CD14-positive monocyte (primary cell): ENCODE measurements around the gene ZBTB7C. TPM values are rescaled to one million over a fixed set of nuclear protein-coding genes. Genes with fewer than 3 reads are reported as not detected.

Source experiments
- DNase-seq, 3 donors: peaks; one replicate each; pipeline ENCODE4 v3.0.0-alpha.2; 2011 to 2022
- H2AFZ ChIP-seq: 2 replicates; pipeline ENCODE4 v1.6.0; 2012; ENCODE audit warnings: mild to moderate bottlenecking, low read depth, low read length, inconsistent platforms; ENCODE audit not compliant: insufficient read depth, poor library complexity, severe bottlenecking
- H3K27ac ChIP-seq, 2 donors: 1 replicate in 1 of 2; 2 replicates in 1 of 2; pipeline ENCODE4 v1.5.1; 2012 to 2013; ENCODE audit warnings: low read length in 2 of 2, control low read depth in 1 of 2, inconsistent platforms in 1 of 2, low read depth in 1 of 2, mild to moderate bottlenecking in 1 of 2
- H3K27me3 ChIP-seq, 2 donors: one replicate each; pipeline versions ENCODE4 v1.6.0 to v1.6.1; 2011 to 2013; ENCODE audit warnings: low read length in 2 of 2; ENCODE audit not compliant: control insufficient read depth in 2 of 2, insufficient read depth in 2 of 2
- H3K36me3 ChIP-seq, 2 donors: replicated peaks in 1 of 2; 1 replicate in 1 of 2; 2 replicates in 1 of 2; pipeline versions ENCODE4 v1.5.1 to v1.6.1; 2012 to 2013; ENCODE audit warnings: low read length in 2 of 2, control low read depth in 1 of 2, inconsistent platforms in 1 of 2, mild to moderate bottlenecking in 1 of 2; ENCODE audit not compliant: insufficient read depth in 2 of 2, control insufficient read depth in 1 of 2
- H3K4me1 ChIP-seq, 2 donors: 1 replicate in 1 of 2; 2 replicates in 1 of 2; pipeline versions ENCODE4 v1.5.1 to v1.6.1; 2012 to 2013; ENCODE audit warnings: low read length in 2 of 2, control low read depth in 1 of 2, inconsistent platforms in 1 of 2, mild to moderate bottlenecking in 1 of 2, moderate library complexity in 1 of 2; ENCODE audit not compliant: insufficient read depth in 2 of 2, control insufficient read depth in 1 of 2
- H3K4me2 ChIP-seq: replicated peaks from 2 replicates; pipeline ENCODE3; 2012; ENCODE audit warnings: low read length, moderate library complexity, mild to moderate bottlenecking; ENCODE audit not compliant: poor library complexity, severe bottlenecking; ENCODE audit errors: extremely low read depth
- H3K4me3 ChIP-seq, 3 experiments: fragments of 200-600 bp in 1 of 3; sonication (generic) in 1 of 3; replicated peaks in 1 of 3; 1 replicate in 2 of 3; 2 replicates in 1 of 3; pipeline ENCODE4 v1.5.1; 2011 to 2013; ENCODE audit warnings: low read length in 3 of 3, mild to moderate bottlenecking in 3 of 3, control low read depth in 2 of 3, low read depth in 2 of 3, inconsistent platforms in 1 of 3, moderate library complexity in 1 of 3
- H3K79me2 ChIP-seq: 2 replicates; pipeline ENCODE4 v1.6.0; 2012; ENCODE audit warnings: mild to moderate bottlenecking, control low read depth, inconsistent platforms, low read length, moderate library complexity; ENCODE audit not compliant: insufficient read depth
- H3K9ac ChIP-seq: 2 replicates; pipeline ENCODE4 v1.6.0; 2017; ENCODE audit warnings: low read length, mild to moderate bottlenecking; ENCODE audit not compliant: insufficient read depth, poor library complexity, severe bottlenecking
- H3K9me3 ChIP-seq, 2 donors: replicated peaks in 1 of 2; 1 replicate in 1 of 2; 2 replicates in 1 of 2; pipeline versions ENCODE4 v1.5.1 to v1.6.1; 2012 to 2013; ENCODE audit warnings: low read length in 2 of 2, control low read depth in 1 of 2; ENCODE audit not compliant: control insufficient read depth in 1 of 2, insufficient read depth in 1 of 2
- H4K20me1 ChIP-seq: 2 replicates; pipeline ENCODE4 v1.6.0; 2012; ENCODE audit warnings: mild to moderate bottlenecking, low read length, control low read depth, moderate library complexity; ENCODE audit not compliant: insufficient read depth
- H3K27ac Mint-ChIP-seq, 7 donors: one replicate each; pipeline ENCODE4 v1.8.0; 2020; ENCODE audit warnings: mild to moderate bottlenecking in 7 of 7, mixed read lengths in 7 of 7, moderate library complexity in 6 of 7, inconsistent platforms in 2 of 7
- H3K27me3 Mint-ChIP-seq, 3 donors: one replicate each; pipeline ENCODE4 v1.8.0; 2021 to 2022; ENCODE audit warnings: low read depth in 3 of 3, mild to moderate bottlenecking in 3 of 3, mixed read lengths in 3 of 3, moderate library complexity in 3 of 3, inconsistent platforms in 1 of 3
- H3K36me3 Mint-ChIP-seq, 2 donors: one replicate each; pipeline ENCODE4 v1.8.0; 2020; ENCODE audit warnings: mixed read lengths in 2 of 2, inconsistent platforms in 1 of 2, mild to moderate bottlenecking in 1 of 2
- H3K4me1 Mint-ChIP-seq: one replicate; pipeline ENCODE4 v1.8.0; 2020; ENCODE audit warnings: mild to moderate bottlenecking, mixed read lengths
- H3K4me3 Mint-ChIP-seq, 2 donors: one replicate each; pipeline ENCODE4 v1.8.0; 2020; ENCODE audit warnings: mild to moderate bottlenecking in 2 of 2, mixed read lengths in 2 of 2, moderate library complexity in 1 of 2
- H3K9me3 Mint-ChIP-seq, 7 donors: one replicate each; pipeline ENCODE4 v1.8.0; 2020 to 2022; ENCODE audit warnings: mixed read lengths in 7 of 7, mild to moderate bottlenecking in 6 of 7, moderate library complexity in 6 of 7, inconsistent platforms in 2 of 7
- WGBS: methylation state at CpG from one replicate; pipeline ENCODE4 v1.1.5; 2013; ENCODE audit warnings: missing lambda C conversion rate; ENCODE audit not compliant: insufficient coverage; 5-methylcytosine and 5-hydroxymethylcytosine counted together
- intact Hi-C, 2 donors: fragments of 100-400 bp; cut with micrococcal nuclease; formaldehyde crosslinking; loops; one replicate each; pipeline versions ENCODE4 v1.15.0 to v1.15.1; 2023
- polyA plus RNA-seq, 3 donors: library from polyadenylated mRNA; depleted of rRNA in 1 of 3; unstranded in 2 of 3; stranded (reverse) in 1 of 3; fragments of 300-500 nt in 2 of 3; fragments of >200 nt in 1 of 3; fragmentation: Illumina TruSeq in 2 of 3; gene quantifications; 1 replicate in 2 of 3; 2 replicates in 1 of 3; pipeline ENCODE4 v1.2.3, GENCODE V29; 2012 to 2021
- TF ChIP-seq, protein P1 (sequence below): fragments of 200-600 bp; IDR thresholded peaks from one replicate; pipeline ENCODE4 v1.8.0; 2022; ENCODE audit warnings: antibody characterized with exemption, mild to moderate bottlenecking

The ZBTB7C gene
- polyA plus RNA-seq, 3 donors = 0.03 to 0.09 TPM; not detected in 1

GRCh38 chr18:48354746-48355260 lies 54.4 kb downstream of the ZBTB7C start:
- intact Hi-C loops = no loop called here
- Histone ChIP-seq H3K4me1 (no peaks in the 10 kb centered on the region), H3K27me3 (no peaks in the 10 kb centered on the region), H3K36me3 (no peaks in the 10 kb centered on the region), H3K9ac (no peak overlapping the region), H4K20me1 (no peaks in the 10 kb centered on the region), H3K79me2 (no peaks in the 10 kb centered on the region), H3K4me3 (no peak overlapping the region), H2AFZ (no peak overlapping the region), H3K27ac (no peak overlapping the region), H3K9me3 (no peaks in the 10 kb centered on the region), H3K4me2 (no peak overlapping the region)
- Mint-ChIP-seq H3K27me3 (peaks cover 5 to 8% (median 7%) of the 10 kb centered on the region in 3 donors), H3K4me1 (no peaks in the 10 kb centered on the region), H3K27ac (no peak overlapping the region), H3K4me3 (no peak overlapping the region), H3K9me3 (no peaks in the 10 kb centered on the region), H3K36me3 (no peaks in the 10 kb centered on the region)
- DNase-seq = no peak
- 100% methylated on average over 1 of the region's 4 CpGs for WGBS
- TF ChIP-seq, protein P1, sequence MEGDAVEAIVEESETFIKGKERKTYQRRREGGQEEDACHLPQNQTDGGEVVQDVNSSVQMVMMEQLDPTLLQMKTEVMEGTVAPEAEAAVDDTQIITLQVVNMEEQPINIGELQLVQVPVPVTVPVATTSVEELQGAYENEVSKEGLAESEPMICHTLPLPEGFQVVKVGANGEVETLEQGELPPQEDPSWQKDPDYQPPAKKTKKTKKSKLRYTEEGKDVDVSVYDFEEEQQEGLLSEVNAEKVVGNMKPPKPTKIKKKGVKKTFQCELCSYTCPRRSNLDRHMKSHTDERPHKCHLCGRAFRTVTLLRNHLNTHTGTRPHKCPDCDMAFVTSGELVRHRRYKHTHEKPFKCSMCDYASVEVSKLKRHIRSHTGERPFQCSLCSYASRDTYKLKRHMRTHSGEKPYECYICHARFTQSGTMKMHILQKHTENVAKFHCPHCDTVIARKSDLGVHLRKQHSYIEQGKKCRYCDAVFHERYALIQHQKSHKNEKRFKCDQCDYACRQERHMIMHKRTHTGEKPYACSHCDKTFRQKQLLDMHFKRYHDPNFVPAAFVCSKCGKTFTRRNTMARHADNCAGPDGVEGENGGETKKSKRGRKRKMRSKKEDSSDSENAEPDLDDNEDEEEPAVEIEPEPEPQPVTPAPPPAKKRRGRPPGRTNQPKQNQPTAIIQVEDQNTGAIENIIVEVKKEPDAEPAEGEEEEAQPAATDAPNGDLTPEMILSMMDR = no peak

GRCh38 chr18:48352051-48352755 lies 57.0 kb downstream of the ZBTB7C start:
- Histone ChIP-seq H2AFZ (no peak overlapping the region), H3K9me3 (no peaks in the 10 kb centered on the region), H3K27ac (no peak overlapping the region), H3K36me3 (no peaks in the 10 kb centered on the region), H3K4me1 (no peaks in the 10 kb centered on the region), H3K4me2 (no peak overlapping the region), H3K27me3 (no peaks in the 10 kb centered on the region), H3K9ac (no peak overlapping the region), H4K20me1 (no peaks in the 10 kb centered on the region), H3K4me3 (no peak overlapping the region), H3K79me2 (no peaks in the 10 kb centered on the region)
- H3K4me1 Mint-ChIP-seq = no peaks in the 10 kb centered on the region
- TF ChIP-seq, protein P1 = no peak
- WGBS = 91% methylated on average over 4 of the region's 4 CpGs
- no peak overlapping the region for H3K27ac Mint-ChIP-seq
- no peak overlapping the region for H3K4me3 Mint-ChIP-seq
- no peaks in the 10 kb centered on the region for H3K36me3 Mint-ChIP-seq
- H3K27me3 Mint-ChIP-seq = peaks cover 4 to 14% (median 12%) of the 10 kb centered on the region in 3 donors
- H3K9me3 Mint-ChIP-seq = no peaks in the 10 kb centered on the region
- no peak for DNase-seq
- intact Hi-C loops = no loop called here
